ENCODE measurements around the gene MORN5. TPM values are rescaled to one million over a fixed set of nuclear protein-coding genes. Genes with fewer than 3 reads are reported as not detected.
A peak's percentile ranks its signal among the peaks of the same experiment; 100 is the strongest.

MORN5 gene
- total RNA-seq, 2 experiments from 2014 or later, result not detected

GRCh38 chr9:122131401-122132001 is 28.2 kb upstream of the MORN5 start:
- Mint-ChIP-seq H3K36me3 (no peaks in the 10 kb centered on the region), H3K27me3 (peaks cover 6% of the 10 kb centered on the region), H3K9me3 (no peaks in the 10 kb centered on the region), H3K4me3 (no peak overlapping the region), H3K27ac (no peak overlapping the region), H3K4me1 (peaks cover 7% of the 10 kb centered on the region)
- no peak for DNase-seq

GRCh38 chr9:122132539-122132938 is 27.2 kb upstream of the MORN5 start:
- Mint-ChIP-seq H3K4me1 (peaks cover under 1% of the 10 kb centered on the region), H3K36me3 (no peaks in the 10 kb centered on the region), H3K4me3 (no peak overlapping the region), H3K27ac (no peak overlapping the region), H3K9me3 (no peaks in the 10 kb centered on the region), H3K27me3 (peaks cover 3% of the 10 kb centered on the region)
- no peak for DNase-seq

- no peak for DNase-seq
- H3K27me3 Mint-ChIP-seq, result peaks cover 3% of the 10 kb centered on the region
- H3K4me1 Mint-ChIP-seq, result no peaks in the 10 kb centered on the region
- no peaks in the 10 kb centered on the region for H3K36me3 Mint-ChIP-seq
- H3K27ac Mint-ChIP-seq, result no peak overlapping the region
- no peak overlapping the region for H3K4me3 Mint-ChIP-seq
- H3K9me3 Mint-ChIP-seq, result no peaks in the 10 kb centered on the region
These were observed 26.3 kb upstream of the MORN5 start for GRCh38 chr9:122133263-122133983.

GRCh38 chr9:122133984-122134535 is 25.6 kb upstream of the MORN5 start:
- Mint-ChIP-seq H3K27ac (no peak overlapping the region), H3K36me3 (no peaks in the 10 kb centered on the region), H3K4me3 (no peak overlapping the region), H3K9me3 (no peaks in the 10 kb centered on the region), H3K4me1 (no peaks in the 10 kb centered on the region), H3K27me3 (peaks cover 3% of the 10 kb centered on the region)
- no peak for DNase-seq

- H3K4me3 Mint-ChIP-seq, result no peak overlapping the region
- H3K9me3 Mint-ChIP-seq, result no peaks in the 10 kb centered on the region
- no peaks in the 10 kb centered on the region for H3K36me3 Mint-ChIP-seq
- DNase-seq, result no peak
- no peaks in the 10 kb centered on the region for H3K27me3 Mint-ChIP-seq
- no peaks in the 10 kb centered on the region for H3K4me1 Mint-ChIP-seq
- no peak overlapping the region for H3K27ac Mint-ChIP-seq
These were observed 24.7 kb upstream of the MORN5 start for GRCh38 chr9:122134822-122135528.

GRCh38 chr9:122135529-122135859 is 24.2 kb upstream of the MORN5 start:
- no peaks in the 10 kb centered on the region for H3K9me3 Mint-ChIP-seq
- H3K4me3 Mint-ChIP-seq, result no peak overlapping the region
- no peaks in the 10 kb centered on the region for H3K36me3 Mint-ChIP-seq
- DNase-seq, result no peak
- H3K27ac Mint-ChIP-seq, result no peak overlapping the region
- H3K4me1 Mint-ChIP-seq, result no peaks in the 10 kb centered on the region
- H3K27me3 Mint-ChIP-seq, result no peaks in the 10 kb centered on the region

GRCh38 chr9:122138560-122139268 is 21.0 kb upstream of the MORN5 start:
- no peak for DNase-seq

GRCh38 chr9:122140368-122141193 is 19.1 kb upstream of the MORN5 start:
- no peaks in the 10 kb centered on the region for H3K36me3 Mint-ChIP-seq
- H3K4me1 Mint-ChIP-seq, result peaks cover 2% of the 10 kb centered on the region
- DNase-seq, result no peak
- H3K9me3 Mint-ChIP-seq, result no peaks in the 10 kb centered on the region
- H3K27ac Mint-ChIP-seq, result peak overlapping the region; percentile 12
- H3K4me3 Mint-ChIP-seq, result no peak overlapping the region
- H3K27me3 Mint-ChIP-seq, result no peaks in the 10 kb centered on the region

More at GRCh38 chr9:122138560-122139268, 21.0 kb upstream of the MORN5 start:
- Mint-ChIP-seq H3K9me3 (no peaks in the 10 kb centered on the region), H3K36me3 (no peaks in the 10 kb centered on the region), H3K27me3 (no peaks in the 10 kb centered on the region), H3K27ac (no peak overlapping the region), H3K4me1 (peaks cover 1% of the 10 kb centered on the region), H3K4me3 (no peak overlapping the region)

- DNase-seq, result no peak
- H3K4me3 Mint-ChIP-seq, result no peak overlapping the region
- H3K4me1 Mint-ChIP-seq, result peaks cover 2% of the 10 kb centered on the region
- peaks cover 1% of the 10 kb centered on the region for H3K36me3 Mint-ChIP-seq
- H3K27ac Mint-ChIP-seq, result no peak overlapping the region
- no peaks in the 10 kb centered on the region for H3K9me3 Mint-ChIP-seq
- no peaks in the 10 kb centered on the region for H3K27me3 Mint-ChIP-seq
These were observed 18.0 kb upstream of the MORN5 start for GRCh38 chr9:122141671-122142070.

- H3K27me3 Mint-ChIP-seq, result no peaks in the 10 kb centered on the region
- no peak for DNase-seq
- H3K9me3 Mint-ChIP-seq, result no peaks in the 10 kb centered on the region
- H3K36me3 Mint-ChIP-seq, result peaks cover 3% of the 10 kb centered on the region
- H3K4me3 Mint-ChIP-seq, result no peak overlapping the region
- peaks cover 2% of the 10 kb centered on the region for H3K4me1 Mint-ChIP-seq
- H3K27ac Mint-ChIP-seq, result no peak overlapping the region
These were observed 16.4 kb upstream of the MORN5 start for GRCh38 chr9:122143296-122143695.

- Mint-ChIP-seq H3K4me1 (peaks cover 2% of the 10 kb centered on the region), H3K27me3 (no peaks in the 10 kb centered on the region), H3K27ac (no peak overlapping the region), H3K9me3 (no peaks in the 10 kb centered on the region), H3K36me3 (peaks cover 3% of the 10 kb centered on the region), H3K4me3 (no peak overlapping the region)
- DNase-seq, result no peak
These were observed 15.8 kb upstream of the MORN5 start for GRCh38 chr9:122143876-122144405.

GRCh38 chr9:122144836-122145591 is 14.7 kb upstream of the MORN5 start:
- Mint-ChIP-seq H3K4me1 (peaks cover 2% of the 10 kb centered on the region), H3K27me3 (no peaks in the 10 kb centered on the region), H3K27ac (peak overlapping the region; percentile 14), H3K36me3 (peaks cover 3% of the 10 kb centered on the region), H3K4me3 (no peak overlapping the region), H3K9me3 (no peaks in the 10 kb centered on the region)
- DNase-seq, result no peak

GRCh38 chr9:122145592-122145863 is 14.2 kb upstream of the MORN5 start:
- Mint-ChIP-seq H3K36me3 (peaks cover 3% of the 10 kb centered on the region), H3K9me3 (no peaks in the 10 kb centered on the region), H3K4me3 (no peak overlapping the region), H3K27ac (no peak overlapping the region), H3K4me1 (peaks cover 2% of the 10 kb centered on the region), H3K27me3 (no peaks in the 10 kb centered on the region)
- no peak for DNase-seq

Data from activated naive CD8-positive, alpha-beta T cell treated with anti-CD3 and anti-CD28 coated beads for 36 hours (primary cell).